SK-N-MC (cell line): ENCODE measurements around the gene IRF2BPL.

Experiments used
- DNase-seq: peaks from one replicate; pipeline ENCODE4 v3.0.0-alpha.2; 2011; ENCODE audit warnings: low read depth, low spot score
- H3K27ac ChIP-seq: fragments of 200-600 bp; sonication (generic); 2 replicates; pipeline ENCODE4 v1.5.1; 2016; ENCODE audit warnings: mixed run types
- H3K36me3 ChIP-seq: fragments of 200-600 bp; sonication (generic); 2 replicates; pipeline ENCODE4 v1.6.1; 2017; ENCODE audit warnings: antibody characterized with exemption, low read length, mixed read lengths; ENCODE audit not compliant: insufficient read depth
- H3K4me3 ChIP-seq: fragments of 200-600 bp; sonication (generic); 2 replicates; pipeline ENCODE4 v1.5.1; 2016
- H3K9ac ChIP-seq: fragments of 200-600 bp; sonication (generic); 2 replicates; pipeline ENCODE4 v1.8.0; 2017; ENCODE audit warnings: mixed run types, mixed read lengths; ENCODE audit not compliant: insufficient read length
- H3K9me3 ChIP-seq: fragments of 200-600 bp; sonication (generic); 2 replicates; pipeline ENCODE4 v1.6.1; 2017; ENCODE audit warnings: low read depth, mild to moderate bottlenecking, antibody characterized with exemption, low read length, moderate library complexity, mixed read lengths
- EZH2 ChIP-seq: fragments of 200-600 bp; sonication (generic); IDR thresholded peaks from one replicate; pipeline ENCODE4 v1.6.1; 2017; ENCODE audit warnings: antibody characterized with exemption
- FOXP2 ChIP-seq: optimal IDR thresholded peaks from 2 replicates; pipeline ENCODE3; 2011; ENCODE audit warnings: mild to moderate bottlenecking, moderate library complexity; ENCODE audit not compliant: insufficient read depth; ENCODE audit errors: extremely low read length, control extremely low read depth
- POLR2AphosphoS5 ChIP-seq: IDR thresholded peaks from 2 replicates; pipeline ENCODE4 v1.6.1; 2012; ENCODE audit warnings: mild to moderate bottlenecking, low read depth, low read length, borderline replicate concordance

The IRF2BPL gene

GRCh38 chr14:77014004-77014604 lies 14.4 kb downstream of the IRF2BPL start:
- H3K27ac ChIP-seq = no peak overlapping the region
- TF ChIP-seq FOXP2 (no peak), POLR2AphosphoS5 (no peak), EZH2 (no peak)
- H3K36me3 ChIP-seq = no peaks in the 10 kb centered on the region
- H3K4me3 ChIP-seq = no peak overlapping the region
- no peaks in the 10 kb centered on the region for H3K9me3 ChIP-seq
- no peak overlapping the region for H3K9ac ChIP-seq
- DNase-seq = no peak

- H3K9me3 ChIP-seq = no peaks in the 10 kb centered on the region
- no peak for TF ChIP-seq EZH2
- no peak for TF ChIP-seq POLR2AphosphoS5
- no peak for TF ChIP-seq FOXP2
- no peak overlapping the region for H3K4me3 ChIP-seq
- H3K9ac ChIP-seq = no peak overlapping the region
- no peak overlapping the region for H3K27ac ChIP-seq
- no peak for DNase-seq
- no peaks in the 10 kb centered on the region for H3K36me3 ChIP-seq
These were observed 16.2 kb downstream of the IRF2BPL start for GRCh38 chr14:77012193-77012765.

GRCh38 chr14:77011245-77011644 lies 17.3 kb downstream of the IRF2BPL start:
- DNase-seq = no peak
- H3K4me3 ChIP-seq = no peak overlapping the region
- no peak overlapping the region for H3K9ac ChIP-seq
- TF ChIP-seq EZH2 = no peak
- TF ChIP-seq POLR2AphosphoS5 = no peak
- no peak for TF ChIP-seq FOXP2
- H3K9me3 ChIP-seq = no peaks in the 10 kb centered on the region
- H3K36me3 ChIP-seq = no peaks in the 10 kb centered on the region
- H3K27ac ChIP-seq = no peak overlapping the region

GRCh38 chr14:77009014-77009413 lies 19.5 kb downstream of the IRF2BPL start:
- Histone ChIP-seq H3K9ac (no peak overlapping the region), H3K36me3 (no peaks in the 10 kb centered on the region), H3K4me3 (no peak overlapping the region), H3K9me3 (no peaks in the 10 kb centered on the region), H3K27ac (no peak overlapping the region)
- TF ChIP-seq FOXP2 = no peak
- TF ChIP-seq POLR2AphosphoS5 = no peak
- TF ChIP-seq EZH2 = no peak
- no peak for DNase-seq

- Histone ChIP-seq H3K27ac (no peak overlapping the region), H3K9me3 (no peaks in the 10 kb centered on the region), H3K36me3 (no peaks in the 10 kb centered on the region), H3K9ac (no peak overlapping the region), H3K4me3 (no peak overlapping the region)
- no peak for DNase-seq
- TF ChIP-seq FOXP2 = no peak
- no peak for TF ChIP-seq EZH2
- TF ChIP-seq POLR2AphosphoS5 = no peak
These were observed 20.0 kb downstream of the IRF2BPL start for GRCh38 chr14:77008541-77008940.

- DNase-seq = no peak
- Histone ChIP-seq H3K9me3 (no peaks in the 10 kb centered on the region), H3K4me3 (no peak overlapping the region), H3K27ac (no peak overlapping the region), H3K9ac (no peak overlapping the region), H3K36me3 (no peaks in the 10 kb centered on the region)
- TF ChIP-seq EZH2 = no peak
- TF ChIP-seq FOXP2 = no peak
- TF ChIP-seq POLR2AphosphoS5 = no peak
These were observed 20.5 kb downstream of the IRF2BPL start for GRCh38 chr14:77007975-77008421.

- Histone ChIP-seq H3K27ac (no peak overlapping the region), H3K4me3 (no peak overlapping the region), H3K9ac (no peak overlapping the region), H3K36me3 (no peaks in the 10 kb centered on the region), H3K9me3 (no peaks in the 10 kb centered on the region)
- no peak for TF ChIP-seq FOXP2
- TF ChIP-seq POLR2AphosphoS5 = no peak
- TF ChIP-seq EZH2 = no peak
- DNase-seq = no peak
These were observed 21.1 kb downstream of the IRF2BPL start for GRCh38 chr14:77007183-77007974.

- Histone ChIP-seq H3K4me3 (no peak overlapping the region), H3K9me3 (no peaks in the 10 kb centered on the region), H3K36me3 (no peaks in the 10 kb centered on the region), H3K9ac (no peak overlapping the region), H3K27ac (no peak overlapping the region)
- DNase-seq = no peak
- no peak for TF ChIP-seq EZH2
- TF ChIP-seq POLR2AphosphoS5 = no peak
- no peak for TF ChIP-seq FOXP2
These were observed 22.4 kb downstream of the IRF2BPL start for GRCh38 chr14:77006132-77006531.
